Karpas-422 (cell line): Measurements from ENCODE around the gene PPTC7. TPM values are rescaled to one million over a fixed set of nuclear protein-coding genes. Genes with fewer than 3 reads are reported as not detected.
"Not testable (repeated sequence)": the region's sequence is repeated elsewhere in the genome, so short reads cannot be mapped to it uniquely, and the experiment has no call there.

Experiments
- DNase-seq: peaks from one replicate; pipeline ENCODE4 v3.0.0-alpha.2; 2015
- H2AFZ ChIP-seq: fragments of 200-600 bp; sonication (generic); 2 replicates; pipeline ENCODE4 v1.6.1; 2014; ENCODE audit warnings: antibody characterized with exemption, low read length, mixed read lengths
- H3K27ac ChIP-seq: fragments of 200-600 bp; sonication (generic); 2 replicates; pipeline ENCODE4 v1.5.1; 2014; ENCODE audit warnings: mild to moderate bottlenecking, low read length, moderate library complexity
- H3K27me3 ChIP-seq: fragments of 200-600 bp; sonication (generic); 2 replicates; pipeline ENCODE4 v1.6.1; 2014; ENCODE audit warnings: low read length, mixed read lengths
- H3K36me3 ChIP-seq: fragments of 200-600 bp; sonication (generic); 2 replicates; pipeline ENCODE4 v1.6.1; 2014; ENCODE audit warnings: low read length, mixed read lengths; ENCODE audit not compliant: insufficient read depth
- H3K4me1 ChIP-seq: fragments of 200-600 bp; sonication (generic); 2 replicates; pipeline ENCODE4 v1.6.1; 2014; ENCODE audit warnings: mild to moderate bottlenecking, low read length, mixed read lengths
- H3K4me2 ChIP-seq: fragments of 200-600 bp; sonication (generic); 2 replicates; pipeline ENCODE4 v1.6.1; 2014; ENCODE audit warnings: low read length, low read depth, mild to moderate bottlenecking; ENCODE audit not compliant: poor library complexity, severe bottlenecking
- H3K4me3 ChIP-seq: fragments of 200-600 bp; sonication (generic); 2 replicates; pipeline ENCODE4 v1.5.1; 2014; ENCODE audit warnings: mild to moderate bottlenecking, antibody characterized with exemption, low read length, mixed read lengths
- H3K79me2 ChIP-seq: fragments of 200-600 bp; sonication (generic); 2 replicates; pipeline ENCODE4 v1.6.1; 2014; ENCODE audit warnings: mild to moderate bottlenecking, low read length, mixed read lengths
- H3K9ac ChIP-seq: fragments of 200-600 bp; sonication (generic); 2 replicates; pipeline ENCODE4 v1.6.0; 2014; ENCODE audit warnings: low read length
- H3K9me2 ChIP-seq: fragments of 200-600 bp; sonication (generic), shearing (Covaris generic); replicated peaks from 2 replicates; pipeline ENCODE4 v1.6.0; 2014; ENCODE audit warnings: mild to moderate bottlenecking, low read length, moderate library complexity; ENCODE audit not compliant: insufficient read depth
- H3K9me3 ChIP-seq: fragments of 300-700, 200-600 bp; sonication (generic); 2 replicates; pipeline ENCODE4 v1.6.1; 2014; ENCODE audit warnings: low read length, mixed read lengths
- H4K20me1 ChIP-seq: fragments of 200-600 bp; sonication (generic); 2 replicates; pipeline ENCODE4 v1.6.1; 2014; ENCODE audit warnings: mild to moderate bottlenecking, antibody characterized with exemption, low read length, low read depth; ENCODE audit not compliant: insufficient read depth
- total RNA-seq: library from RNA; depleted of rRNA; stranded (reverse); fragments of >200 nt; shearing (Covaris generic); gene quantifications from 2 replicates; pipeline ENCODE4 v1.2.3, GENCODE V29; 2014; ENCODE audit warnings: low replicate concordance

The PPTC7 gene
- total RNA-seq, 1 experiment from 2014 or later: 27.4 TPM

- H3K27me3 ChIP-seq: no peaks in the 10 kb centered on the region
- H3K79me2 ChIP-seq: no peaks in the 10 kb centered on the region
- H3K36me3 ChIP-seq: no peaks in the 10 kb centered on the region
- no peaks in the 10 kb centered on the region for H3K9me2 ChIP-seq
- H3K9me3 ChIP-seq: no peaks in the 10 kb centered on the region
- no peak overlapping the region for H2AFZ ChIP-seq
- H3K27ac ChIP-seq: no peak overlapping the region
- peak overlapping the region; percentile 89 for H3K4me2 ChIP-seq
- H3K4me3 ChIP-seq: peak overlapping the region; percentile 84
- H3K4me1 ChIP-seq: peaks cover 26% of the 10 kb centered on the region
- peak overlapping the region; percentile 84 for H3K9ac ChIP-seq
- no peak for DNase-seq
- no peaks in the 10 kb centered on the region for H4K20me1 ChIP-seq
Measured at GRCh38 chr12:110613071-110613770, 30.1 kb upstream of the PPTC7 start.

GRCh38 chr12:110606253-110606611 is 23.1 kb upstream of the PPTC7 start:
- Histone ChIP-seq H3K4me1 (peaks cover 19% of the 10 kb centered on the region), H3K27me3 (no peaks in the 10 kb centered on the region), H3K79me2 (no peaks in the 10 kb centered on the region), H4K20me1 (no peaks in the 10 kb centered on the region), H3K4me3 (peak overlapping the region; percentile 65), H3K27ac (peak overlapping the region; percentile 95), H3K9ac (peak overlapping the region; percentile 62), H2AFZ (peak overlapping the region; percentile 55), H3K36me3 (no peaks in the 10 kb centered on the region), H3K4me2 (peak overlapping the region; percentile 73), H3K9me2 (no peaks in the 10 kb centered on the region), H3K9me3 (no peaks in the 10 kb centered on the region)
- DNase-seq: peak; percentile 40

GRCh38 chr12:110602085-110602814 is 19.1 kb upstream of the PPTC7 start:
- not testable (repeated sequence) for H3K27ac ChIP-seq, H3K9me2 ChIP-seq, H3K4me3 ChIP-seq, H4K20me1 ChIP-seq, H3K36me3 ChIP-seq, H3K4me2 ChIP-seq, H3K27me3 ChIP-seq, H3K79me2 ChIP-seq, H3K9me3 ChIP-seq, H3K9ac ChIP-seq
- Histone ChIP-seq H3K4me1 (peaks cover 35% of the 10 kb centered on the region), H2AFZ (peak overlapping the region; percentile 44; the same call in 1 of the 2 replicates)
- peak; percentile 88 for DNase-seq

- no peaks in the 10 kb centered on the region for H3K9me3 ChIP-seq
- H3K9ac ChIP-seq: no peak overlapping the region
- H3K79me2 ChIP-seq: no peaks in the 10 kb centered on the region
- no peaks in the 10 kb centered on the region for H3K36me3 ChIP-seq
- no peak overlapping the region for H3K27ac ChIP-seq
- H4K20me1 ChIP-seq: no peaks in the 10 kb centered on the region
- peaks cover 22% of the 10 kb centered on the region for H3K4me1 ChIP-seq
- H3K27me3 ChIP-seq: no peaks in the 10 kb centered on the region
- peak; percentile 89 for DNase-seq
- peak overlapping the region; percentile 88 for H2AFZ ChIP-seq
- H3K4me2 ChIP-seq: peak overlapping the region; percentile 37
- no peak overlapping the region for H3K4me3 ChIP-seq
- H3K9me2 ChIP-seq: no peaks in the 10 kb centered on the region
Measured at GRCh38 chr12:110600254-110600653, 17.1 kb upstream of the PPTC7 start.

GRCh38 chr12:110599334-110599733 is 16.2 kb upstream of the PPTC7 start:
- Histone ChIP-seq H3K79me2 (no peaks in the 10 kb centered on the region), H3K9me3 (no peaks in the 10 kb centered on the region), H3K27me3 (no peaks in the 10 kb centered on the region), H3K9me2 (no peaks in the 10 kb centered on the region), H3K27ac (no peak overlapping the region), H2AFZ (peak overlapping the region; percentile 34; the same call in 1 of the 2 replicates), H3K4me2 (no peak overlapping the region), H3K4me1 (peaks cover 17% of the 10 kb centered on the region), H3K4me3 (no peak overlapping the region), H3K36me3 (no peaks in the 10 kb centered on the region), H3K9ac (no peak overlapping the region), H4K20me1 (no peaks in the 10 kb centered on the region)
- DNase-seq: peak; percentile 34

GRCh38 chr12:110597885-110598284 is 14.8 kb upstream of the PPTC7 start:
- DNase-seq: no peak
- Histone ChIP-seq H3K36me3 (no peaks in the 10 kb centered on the region), H3K27me3 (no peaks in the 10 kb centered on the region), H3K79me2 (no peaks in the 10 kb centered on the region), H3K27ac (no peak overlapping the region), H3K9me2 (no peaks in the 10 kb centered on the region), H2AFZ (no peak overlapping the region), H3K4me2 (no peak overlapping the region), H3K9me3 (no peaks in the 10 kb centered on the region), H3K4me3 (no peak overlapping the region), H4K20me1 (no peaks in the 10 kb centered on the region), H3K9ac (no peak overlapping the region), H3K4me1 (peaks cover 15% of the 10 kb centered on the region)

- not testable (repeated sequence) for H3K27me3 ChIP-seq, DNase-seq, H3K36me3 ChIP-seq, H3K9me3 ChIP-seq, H3K27ac ChIP-seq, H4K20me1 ChIP-seq, H3K79me2 ChIP-seq, H3K4me2 ChIP-seq, H3K9me2 ChIP-seq, H3K9ac ChIP-seq, H3K4me3 ChIP-seq, H2AFZ ChIP-seq
- peaks cover 17% of the 10 kb centered on the region for H3K4me1 ChIP-seq
Measured at GRCh38 chr12:110592919-110593318, 9.8 kb upstream of the PPTC7 start.

GRCh38 chr12:110592078-110592477 is 9.0 kb upstream of the PPTC7 start:
- peak overlapping the region; percentile 71; the same call in 1 of the 2 replicates for H3K27ac ChIP-seq
- H3K9me2 ChIP-seq: no peaks in the 10 kb centered on the region
- H3K9me3 ChIP-seq: no peaks in the 10 kb centered on the region
- H3K79me2 ChIP-seq: no peaks in the 10 kb centered on the region
- no peaks in the 10 kb centered on the region for H3K27me3 ChIP-seq
- H3K4me2 ChIP-seq: peak overlapping the region; percentile 59
- peaks cover 16% of the 10 kb centered on the region for H3K4me1 ChIP-seq
- H3K4me3 ChIP-seq: no peak overlapping the region
- H3K9ac ChIP-seq: no peak overlapping the region
- H2AFZ ChIP-seq: peak overlapping the region; percentile 46
- H3K36me3 ChIP-seq: no peaks in the 10 kb centered on the region
- DNase-seq: no peak
- H4K20me1 ChIP-seq: no peaks in the 10 kb centered on the region
